OCI-LY1 (cell line): Measurements from ENCODE around the gene HLTF.

ENCODE experiments used
- EZH2 ChIP-seq: fragments of 200-600 bp; sonication (generic), shearing (Covaris generic); IDR thresholded peaks from 2 replicates; pipeline ENCODE4 v1.8.0; 2017; ENCODE audit warnings: borderline replicate concordance, mixed run types, mild to moderate bottlenecking, antibody characterized with exemption, low read length, moderate library complexity, mixed read lengths
- TF ChIP-seq, protein P1 (sequence below): fragments of 200-600 bp; sonication (generic), shearing (Covaris generic); IDR thresholded peaks from 2 replicates; pipeline ENCODE4 v1.5.1; 2017; ENCODE audit warnings: mild to moderate bottlenecking, antibody characterized with exemption, low read length, moderate library complexity, mixed read lengths

GRCh38 chr3:148990236-148990635 is 96.1 kb downstream of the HLTF start:
- TF ChIP-seq, protein P1, sequence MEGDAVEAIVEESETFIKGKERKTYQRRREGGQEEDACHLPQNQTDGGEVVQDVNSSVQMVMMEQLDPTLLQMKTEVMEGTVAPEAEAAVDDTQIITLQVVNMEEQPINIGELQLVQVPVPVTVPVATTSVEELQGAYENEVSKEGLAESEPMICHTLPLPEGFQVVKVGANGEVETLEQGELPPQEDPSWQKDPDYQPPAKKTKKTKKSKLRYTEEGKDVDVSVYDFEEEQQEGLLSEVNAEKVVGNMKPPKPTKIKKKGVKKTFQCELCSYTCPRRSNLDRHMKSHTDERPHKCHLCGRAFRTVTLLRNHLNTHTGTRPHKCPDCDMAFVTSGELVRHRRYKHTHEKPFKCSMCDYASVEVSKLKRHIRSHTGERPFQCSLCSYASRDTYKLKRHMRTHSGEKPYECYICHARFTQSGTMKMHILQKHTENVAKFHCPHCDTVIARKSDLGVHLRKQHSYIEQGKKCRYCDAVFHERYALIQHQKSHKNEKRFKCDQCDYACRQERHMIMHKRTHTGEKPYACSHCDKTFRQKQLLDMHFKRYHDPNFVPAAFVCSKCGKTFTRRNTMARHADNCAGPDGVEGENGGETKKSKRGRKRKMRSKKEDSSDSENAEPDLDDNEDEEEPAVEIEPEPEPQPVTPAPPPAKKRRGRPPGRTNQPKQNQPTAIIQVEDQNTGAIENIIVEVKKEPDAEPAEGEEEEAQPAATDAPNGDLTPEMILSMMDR, result no peak
- no peak for TF ChIP-seq EZH2
